Activated T-cell treated with anti-CD3 and anti-CD28 coated beads for 4 hours (primary cell): ENCODE results near the gene RIPOR2.
"Not testable (repeated sequence)": the region's sequence is repeated elsewhere in the genome, so short reads cannot be mapped to it uniquely, and the experiment has no call there.

Experiments used
- DNase-seq: peaks from one replicate; pipeline ENCODE4 v3.0.0-alpha.2; 2020

RIPOR2 gene

DNA sequence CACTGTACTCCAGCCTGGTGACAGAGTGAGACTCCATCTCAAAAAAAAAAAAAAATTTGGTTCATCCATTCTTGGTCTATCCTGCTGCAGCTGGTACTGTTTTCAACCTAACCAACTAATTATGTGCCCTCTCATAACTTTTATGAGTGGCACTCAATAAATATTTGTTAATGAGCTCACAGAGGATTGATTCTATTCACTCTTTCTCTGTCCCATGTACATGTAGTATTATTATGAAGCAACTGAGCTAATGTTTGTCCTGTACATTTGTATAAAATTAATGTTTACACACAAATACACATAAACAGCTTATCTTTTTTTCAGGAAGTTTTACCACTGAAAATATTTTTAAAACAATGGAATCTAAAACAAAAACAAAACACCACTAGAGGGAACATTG, 10.1 kb downstream of the RIPOR2 start:
- no peak for DNase-seq

GRCh38 chr6:24924580-24925356, 11.0 kb downstream of the RIPOR2 start:
- DNase-seq, result no peak

DNA sequence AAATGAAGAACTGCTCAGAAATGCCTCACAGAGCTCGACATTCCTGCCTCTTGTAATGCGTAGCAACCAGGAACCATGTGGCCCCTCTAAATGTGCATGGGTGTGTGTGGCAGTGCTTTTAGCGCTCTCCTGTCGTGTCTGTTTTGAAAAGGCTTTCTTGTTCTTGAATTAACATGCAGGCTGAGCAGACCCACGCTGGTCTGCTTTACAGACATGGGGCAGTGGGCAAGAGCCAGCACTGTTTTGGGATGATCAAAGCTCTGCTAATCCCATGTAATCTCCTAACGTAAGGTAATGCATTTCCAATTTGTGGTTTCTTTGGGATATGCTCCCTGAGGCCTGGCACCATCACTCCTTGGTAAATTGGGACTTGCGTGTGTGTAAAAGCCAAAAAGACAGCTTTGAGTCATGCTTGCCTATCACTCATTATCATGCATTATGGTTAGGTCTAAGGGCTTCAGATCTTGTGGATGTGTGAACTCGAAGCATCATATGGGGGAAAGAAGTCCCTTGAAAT, 11.8 kb downstream of the RIPOR2 start:
- DNase-seq, result no peak

GRCh38 chr6:24922814-24923213, 12.9 kb downstream of the RIPOR2 start:
- no peak for DNase-seq

DNA sequence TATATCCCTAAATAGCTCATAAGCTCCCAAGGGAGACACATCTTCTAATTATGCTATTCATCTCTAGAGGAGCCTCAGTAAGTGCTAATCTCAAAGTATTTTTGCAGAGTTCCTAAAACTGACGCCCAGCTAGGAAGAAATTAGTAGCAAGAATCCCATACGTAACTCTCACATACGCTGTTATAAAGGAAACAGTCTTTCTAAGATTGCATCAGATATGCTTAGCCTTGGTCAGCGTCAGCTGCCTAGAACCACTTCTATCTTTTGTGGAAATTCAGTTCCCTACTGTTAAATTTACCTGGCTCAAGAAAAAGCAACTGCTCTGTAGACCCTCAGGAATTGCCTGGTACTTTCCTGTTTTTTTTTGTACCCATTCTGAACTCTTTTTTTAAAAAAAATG, 13.6 kb downstream of the RIPOR2 start:
- no peak for DNase-seq

GRCh38 chr6:24920136-24920535, 15.6 kb downstream of the RIPOR2 start:
- DNase-seq, result no peak

DNA sequence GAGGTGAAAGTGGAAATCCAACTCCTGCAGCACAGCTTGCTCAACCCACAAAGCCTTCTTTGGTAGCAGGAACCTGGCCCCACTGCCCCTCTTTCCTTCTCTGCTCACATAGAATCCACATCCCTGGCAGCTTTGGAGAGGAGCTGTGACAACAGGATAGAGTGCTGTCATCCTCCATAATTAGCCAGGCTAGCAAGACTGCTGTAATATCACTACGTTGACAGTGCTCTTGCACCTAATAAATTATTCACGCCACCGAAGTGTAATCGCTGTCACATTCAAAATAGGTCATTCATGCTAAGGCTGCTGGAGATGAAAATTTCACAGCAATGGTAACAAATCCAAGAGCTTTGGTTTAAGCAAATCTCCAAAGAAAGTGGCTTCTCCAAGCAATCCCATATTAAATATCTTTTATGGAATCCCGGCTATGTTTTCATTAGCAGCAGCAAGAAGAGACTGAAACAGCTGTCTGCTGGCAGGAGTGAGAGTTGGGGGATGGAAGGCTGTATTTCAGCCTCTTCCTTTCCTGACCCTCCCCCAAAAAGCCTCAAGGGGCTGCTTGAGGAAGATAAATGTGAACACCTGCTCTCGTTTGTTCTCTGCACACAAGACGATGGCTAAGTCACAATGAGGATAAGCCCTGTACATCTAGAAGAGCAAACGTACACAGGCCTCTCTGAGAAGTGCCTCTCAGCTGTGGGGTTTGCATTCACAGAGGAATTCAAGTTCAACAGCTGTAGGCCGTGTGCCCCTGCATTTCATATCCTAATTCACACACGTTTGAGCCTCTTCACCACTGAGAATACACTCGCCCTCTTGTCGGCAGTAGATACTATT, 16.5 kb downstream of the RIPOR2 start:
- DNase-seq, result no peak

DNA sequence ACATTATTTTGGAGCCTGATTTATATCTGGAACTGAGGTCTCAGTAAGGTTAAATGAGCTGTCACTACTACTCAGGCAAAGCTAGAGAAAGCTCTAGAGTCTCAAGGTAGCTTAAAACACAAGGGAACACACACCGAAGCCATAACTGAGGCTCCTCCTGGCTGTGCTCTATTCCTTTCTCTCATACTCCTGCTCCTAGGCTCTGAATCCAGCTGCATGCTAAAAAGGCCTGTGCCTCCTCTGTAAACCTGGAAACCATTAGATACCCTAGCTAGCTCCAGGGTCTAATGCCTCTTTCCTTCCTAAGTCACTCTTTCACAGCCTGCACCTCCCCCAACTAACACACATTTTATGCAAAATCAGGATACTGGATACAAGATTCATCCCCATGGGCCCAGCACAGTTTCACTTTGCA, 17.1 kb downstream of the RIPOR2 start:
- no peak for DNase-seq

DNA sequence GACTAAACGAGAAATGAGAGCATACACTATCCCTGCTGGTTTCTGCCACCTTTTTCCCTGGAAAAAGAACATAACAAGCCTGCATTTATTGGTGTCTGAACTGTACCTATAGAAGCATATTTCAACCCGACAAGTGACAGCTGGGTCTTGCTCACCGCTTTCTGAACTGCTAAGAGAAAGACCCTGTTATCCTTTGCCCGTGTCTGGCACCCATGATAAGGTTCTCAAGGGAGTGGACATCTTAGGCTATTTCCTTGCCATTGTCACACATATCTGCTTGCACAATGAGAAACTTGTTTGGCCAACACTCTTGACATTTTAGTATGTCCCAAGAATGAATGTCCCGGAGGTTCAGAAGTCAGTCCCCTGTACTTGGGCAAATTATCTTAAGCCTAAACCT, 19.3 kb downstream of the RIPOR2 start:
- DNase-seq, result no peak

GRCh38 chr6:24915641-24916040, 20.1 kb downstream of the RIPOR2 start:
- DNase-seq, result no peak

- not testable (repeated sequence) for DNase-seq
Observed at GRCh38 chr6:24914082-24914481, 21.7 kb downstream of the RIPOR2 start.

- no peak for DNase-seq
Observed at GRCh38 chr6:24911796-24912382, 23.9 kb downstream of the RIPOR2 start.

GRCh38 chr6:24910961-24911725, 24.6 kb downstream of the RIPOR2 start:
- DNase-seq, result no peak

DNA sequence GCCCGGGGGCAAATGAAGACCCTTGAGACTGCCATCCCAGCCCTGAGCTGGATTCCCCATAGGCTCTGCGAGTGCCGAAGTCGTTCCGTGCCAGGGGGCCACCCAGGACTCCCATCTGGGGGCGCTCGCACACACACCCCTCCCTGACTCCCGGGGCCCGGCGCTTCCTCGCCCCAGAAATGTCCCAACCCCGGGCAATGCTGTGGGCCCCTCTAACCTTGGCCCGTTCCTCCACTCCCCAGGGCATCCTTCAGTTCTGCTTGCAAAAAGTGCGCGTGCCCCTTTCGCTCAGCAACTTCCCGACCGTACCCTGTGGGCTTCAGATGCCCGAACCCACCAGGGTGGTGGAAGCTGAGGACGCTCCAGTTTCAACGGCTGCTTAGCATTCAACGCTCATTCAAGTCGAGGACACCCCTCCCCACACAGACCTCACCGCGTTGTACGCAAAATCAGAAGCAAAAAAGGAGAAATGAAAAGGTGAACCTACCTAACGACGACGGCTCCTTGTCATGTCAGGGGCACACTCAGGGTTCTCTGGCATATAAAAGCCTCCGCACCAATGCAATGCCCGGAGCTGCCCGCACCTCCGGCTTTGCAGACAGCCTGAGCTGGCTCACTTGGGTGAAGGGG, 25.3 kb downstream of the RIPOR2 start:
- no peak for DNase-seq

GRCh38 chr6:24909241-24910216, 26.2 kb downstream of the RIPOR2 start:
- no peak for DNase-seq

DNA sequence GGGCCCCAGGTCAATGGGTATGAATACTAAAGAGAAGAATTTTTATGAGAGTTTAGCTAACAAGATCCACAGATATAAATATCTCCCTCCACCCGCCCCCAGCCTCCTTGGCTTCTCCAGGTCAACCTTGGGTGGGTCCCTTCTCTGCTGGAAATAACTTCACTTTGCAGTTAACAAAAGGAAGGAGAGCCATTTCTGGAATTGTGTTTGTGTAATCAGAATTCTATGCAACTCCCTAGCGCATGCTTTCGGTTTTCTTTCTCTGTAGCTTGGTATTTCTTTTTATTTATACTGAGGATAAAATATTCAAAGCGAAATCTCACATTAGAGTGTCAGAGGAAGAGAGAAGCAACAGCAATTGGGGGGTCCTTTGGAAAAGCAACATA, 27.1 kb downstream of the RIPOR2 start:
- no peak for DNase-seq

DNA sequence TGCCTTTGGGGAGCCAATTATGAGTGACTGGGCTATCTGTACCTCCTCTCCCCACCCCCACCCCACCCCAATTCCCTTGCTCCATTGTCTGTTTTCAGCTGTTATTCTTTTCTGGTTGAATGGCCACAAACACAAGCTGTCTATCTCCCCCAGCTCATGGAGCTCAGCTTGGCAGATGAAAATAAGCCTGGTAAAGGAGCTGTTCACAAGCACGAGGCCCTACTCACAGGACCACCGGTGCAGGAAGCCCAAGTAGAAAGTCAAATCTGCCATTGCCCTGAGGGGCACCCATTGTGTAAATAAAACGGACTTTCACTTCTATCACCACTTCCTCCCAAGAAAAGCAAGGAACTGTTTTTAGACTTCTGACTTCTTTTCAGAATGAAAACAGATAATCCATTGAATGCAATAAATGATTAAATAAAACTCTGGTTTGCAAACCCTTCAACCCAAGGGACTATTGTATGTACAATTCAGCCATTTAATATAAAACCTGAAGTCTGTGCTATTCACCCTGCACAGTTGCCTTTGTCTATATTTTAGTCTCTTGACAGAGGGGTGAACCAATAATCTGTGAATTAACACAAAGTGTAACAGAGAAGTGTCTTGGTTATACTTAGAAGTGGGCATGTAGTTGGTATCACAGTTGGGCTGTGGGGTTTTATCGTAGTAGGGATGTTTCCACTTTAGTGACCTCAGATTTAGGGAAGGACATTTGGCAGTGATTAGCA, 27.7 kb downstream of the RIPOR2 start:
- no peak for DNase-seq

GRCh38 chr6:24906314-24906713, 29.4 kb downstream of the RIPOR2 start:
- DNase-seq, result no peak

- no peak for DNase-seq
Observed at GRCh38 chr6:24905483-24905882, 30.3 kb downstream of the RIPOR2 start.

DNA sequence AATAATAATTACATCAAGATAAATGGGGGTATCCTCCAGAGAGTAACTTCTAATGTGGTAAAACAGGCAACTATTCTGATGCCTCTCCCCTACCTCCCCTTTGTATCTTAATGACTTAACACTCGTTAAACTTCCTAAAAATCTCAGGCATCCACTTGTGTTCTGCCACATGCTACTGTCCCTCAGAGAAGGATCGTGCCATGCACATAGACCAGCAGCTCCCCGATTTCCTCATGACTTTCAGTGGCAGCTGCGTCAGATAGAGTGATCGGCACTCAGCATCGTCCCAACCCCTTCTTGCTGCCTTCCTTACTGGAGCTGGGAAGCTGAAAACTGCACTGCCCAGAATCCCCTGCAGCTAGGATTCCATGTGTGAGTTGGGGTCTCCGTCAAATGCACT, 32.1 kb downstream of the RIPOR2 start:
- no peak for DNase-seq
